Measurements from ENCODE around the gene ELMO2.
"Not testable (repeated sequence)": the region's sequence is repeated elsewhere in the genome, so short reads cannot be mapped to it uniquely, and the experiment has no call there.

Gene ELMO2

GRCh38 chr20:46406986-46407670, 713 bp upstream of the ELMO2 start:
- DNase-seq (ENCODE audit: low read depth) = no peak

DNA sequence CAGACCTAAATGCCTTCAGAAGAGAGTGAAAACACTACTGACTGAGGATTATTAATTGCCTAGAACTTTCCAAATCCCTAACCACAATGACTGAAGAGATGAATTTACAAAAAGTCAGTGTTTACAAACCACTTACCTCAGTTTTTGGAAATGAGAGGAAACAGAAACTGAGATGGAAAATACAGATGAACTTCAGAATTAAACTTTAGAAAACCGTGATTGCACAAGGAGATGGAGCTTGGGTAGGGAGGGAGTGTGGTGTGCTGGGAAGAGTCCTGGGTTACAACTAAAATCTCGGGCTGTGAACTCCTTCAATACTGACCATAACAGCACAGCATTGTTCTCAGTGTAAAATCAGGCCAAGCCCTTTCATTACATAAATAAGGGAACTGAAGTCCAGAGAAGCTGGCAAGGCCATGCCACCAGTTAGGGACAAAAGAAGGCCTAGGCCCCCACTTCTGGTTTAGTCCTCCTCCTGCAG, 4.0 kb downstream of the ELMO2 start:
- DNase-seq (ENCODE audit: low read depth) = no peak

DNA sequence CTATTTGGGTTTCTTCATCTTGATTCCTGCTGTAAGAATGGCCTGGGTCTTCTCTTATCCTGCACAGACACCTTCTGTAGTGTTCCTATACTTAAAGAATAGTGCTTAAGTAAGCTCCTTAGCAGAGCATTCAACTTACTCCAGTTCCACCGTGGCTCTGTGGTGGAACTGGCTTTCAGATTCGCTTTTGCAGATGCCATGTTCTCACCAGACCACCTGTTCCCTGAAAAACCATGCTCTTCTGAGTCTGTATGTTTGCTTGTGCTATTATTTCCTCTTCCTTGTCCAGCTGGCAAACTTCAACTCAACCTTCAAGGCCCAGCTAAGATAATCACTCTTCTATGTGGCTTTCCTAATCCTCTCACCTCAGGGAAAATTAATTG, 4.9 kb downstream of the ELMO2 start:
- no peak for DNase-seq (ENCODE audit: low read depth)

DNA sequence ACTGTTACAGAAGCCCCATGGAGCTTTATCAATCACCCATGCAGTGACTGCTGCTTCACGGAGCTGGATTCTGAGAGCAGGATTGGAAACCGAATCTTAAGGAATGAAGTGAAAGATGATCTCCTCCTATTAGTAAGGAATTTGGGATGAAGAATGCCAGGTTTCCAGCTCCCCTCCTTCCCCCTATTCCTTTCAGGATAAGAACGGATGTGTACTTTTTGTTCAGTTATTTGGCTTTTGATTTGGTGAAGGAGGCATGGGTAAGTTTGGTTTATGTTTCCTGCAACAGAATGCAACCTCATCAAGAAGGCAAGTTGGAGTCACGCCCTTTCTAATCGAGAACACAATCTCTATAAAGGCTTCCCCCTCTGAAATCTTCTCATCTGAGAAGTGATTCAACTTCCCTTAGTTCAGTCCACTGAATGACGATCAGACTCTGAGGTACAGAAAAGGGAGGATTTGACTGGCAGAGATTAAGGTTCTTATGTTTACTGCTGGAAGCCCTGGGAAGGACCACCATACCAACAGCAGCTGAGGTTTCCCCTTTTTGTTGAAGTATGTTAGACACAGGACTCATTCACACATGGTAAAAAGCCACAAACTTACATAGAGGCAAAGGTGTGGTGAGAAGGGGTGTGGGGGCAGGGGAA, 5.5 kb downstream of the ELMO2 start:
- no peak for DNase-seq (ENCODE audit: low read depth)

GRCh38 chr20:46400253-46400652, 6.2 kb downstream of the ELMO2 start:
- DNase-seq (ENCODE audit: low read depth) = no peak

DNA sequence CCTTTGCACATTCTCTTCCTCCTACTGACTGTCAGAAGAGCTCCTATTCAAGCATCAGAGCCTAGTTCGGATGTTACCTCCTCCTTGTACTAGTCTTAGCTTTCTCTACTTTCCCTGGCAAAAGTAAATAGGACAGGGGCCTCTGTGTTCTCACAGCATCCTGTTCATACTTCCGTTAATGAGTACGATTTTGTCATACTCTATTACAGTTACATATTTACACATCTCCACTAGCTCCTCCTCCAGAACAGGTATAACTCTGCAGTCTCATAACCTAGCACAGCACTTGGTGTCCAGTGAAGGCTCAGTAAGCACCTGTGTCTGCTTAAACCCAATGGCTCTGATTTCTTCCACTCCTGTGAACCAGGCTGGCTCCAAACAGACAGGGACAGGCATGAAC, 7.0 kb downstream of the ELMO2 start:
- DNase-seq (ENCODE audit: low read depth) = no peak

DNA sequence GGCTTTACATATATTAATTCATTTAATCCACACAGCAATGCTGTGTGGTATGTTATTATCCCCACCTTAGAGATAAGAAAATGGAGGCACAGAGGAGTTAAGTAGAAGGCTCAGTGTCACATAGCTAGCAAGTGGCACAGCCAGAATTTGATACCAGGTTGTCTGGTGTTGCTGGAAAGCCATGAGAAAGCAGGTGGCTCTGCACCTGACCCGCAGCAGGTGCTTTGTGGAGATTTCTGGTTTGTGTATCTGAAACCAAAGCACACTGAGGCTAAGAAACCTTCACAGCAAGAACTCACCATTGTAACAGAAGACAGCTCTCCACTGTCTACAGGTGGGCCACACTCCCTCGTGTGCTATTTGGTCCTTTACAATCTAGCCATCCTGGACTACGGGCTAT, 7.5 kb downstream of the ELMO2 start:
- DNase-seq (ENCODE audit: low read depth) = no peak

DNA sequence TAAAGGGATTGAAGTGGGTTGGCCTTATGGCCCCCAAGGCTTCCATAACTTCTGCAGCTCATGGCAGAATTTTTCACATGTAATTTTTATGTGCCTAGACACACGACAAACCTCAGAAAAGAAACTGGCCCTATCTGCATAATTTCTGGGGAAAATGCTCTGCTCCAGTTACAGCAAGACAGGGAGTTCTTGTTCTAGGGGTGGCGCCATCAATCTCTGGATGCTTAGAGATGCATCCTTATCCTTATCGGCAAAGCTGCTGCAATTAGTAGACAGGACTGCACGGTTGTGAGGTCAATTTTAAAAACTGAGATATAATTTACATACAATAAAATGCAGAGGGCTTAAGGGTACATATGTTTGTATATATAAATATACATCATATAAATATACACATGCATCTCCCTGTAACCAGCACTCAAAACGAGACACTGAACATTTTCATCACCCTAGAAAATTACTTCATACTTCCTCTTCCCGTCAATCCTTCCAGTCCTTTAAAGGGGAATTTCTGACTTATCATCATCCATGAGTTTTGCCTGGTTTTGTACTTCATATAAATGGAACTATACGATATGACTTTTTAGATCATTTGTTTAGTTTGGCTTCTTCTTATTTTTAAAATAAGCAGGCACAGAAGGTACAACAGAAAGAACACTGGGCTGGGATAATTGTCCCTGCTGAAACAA, 10.2 kb downstream of the ELMO2 start:
- DNase-seq (ENCODE audit: low read depth) = no peak

GRCh38 chr20:46394872-46395760, 11.3 kb downstream of the ELMO2 start:
- DNase-seq (ENCODE audit: low read depth) = no peak

- no peak for DNase-seq (ENCODE audit: low read depth)
These were observed 12.4 kb downstream of the ELMO2 start for GRCh38 chr20:46393967-46394366.

- no peak for DNase-seq (ENCODE audit: low read depth)
These were observed 17.5 kb downstream of the ELMO2 start for GRCh38 chr20:46388937-46389336.

- DNase-seq (ENCODE audit: low read depth) = no peak
These were observed 18.1 kb downstream of the ELMO2 start for GRCh38 chr20:46388201-46388836.

- not testable (repeated sequence) for DNase-seq (ENCODE audit: low read depth)
These were observed 19.4 kb downstream of the ELMO2 start for GRCh38 chr20:46387054-46387453.

DNA sequence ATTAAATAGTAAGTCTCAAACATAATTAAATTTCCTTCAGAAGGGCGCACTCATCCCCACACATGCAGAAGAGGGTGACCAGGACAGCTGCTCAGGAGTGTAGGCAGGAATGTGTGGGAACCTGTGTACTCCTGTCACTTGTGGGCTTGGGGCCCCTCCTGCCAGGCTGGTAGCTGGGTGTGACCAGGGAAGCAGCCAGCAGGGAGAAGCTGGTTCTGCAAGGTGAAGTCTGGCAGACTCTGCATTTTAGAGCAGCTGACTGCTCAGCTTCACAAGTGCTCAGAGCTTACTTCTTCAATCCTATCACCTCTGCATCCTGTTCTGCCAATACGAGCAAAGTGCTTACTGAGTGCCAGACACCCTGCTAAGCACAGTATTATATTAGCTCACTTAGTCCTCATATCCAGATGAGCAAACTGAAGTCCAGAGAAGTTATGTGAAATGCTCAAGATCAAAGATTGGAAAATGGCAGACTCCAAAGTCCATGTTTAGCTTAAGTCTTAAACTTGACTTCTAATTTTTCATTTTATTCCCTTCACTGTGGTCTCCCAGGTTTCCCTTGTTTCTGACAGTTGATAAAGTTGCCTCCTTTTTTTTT, 27.9 kb downstream of the ELMO2 start:
- no peak for DNase-seq (ENCODE audit: low read depth)

DNA sequence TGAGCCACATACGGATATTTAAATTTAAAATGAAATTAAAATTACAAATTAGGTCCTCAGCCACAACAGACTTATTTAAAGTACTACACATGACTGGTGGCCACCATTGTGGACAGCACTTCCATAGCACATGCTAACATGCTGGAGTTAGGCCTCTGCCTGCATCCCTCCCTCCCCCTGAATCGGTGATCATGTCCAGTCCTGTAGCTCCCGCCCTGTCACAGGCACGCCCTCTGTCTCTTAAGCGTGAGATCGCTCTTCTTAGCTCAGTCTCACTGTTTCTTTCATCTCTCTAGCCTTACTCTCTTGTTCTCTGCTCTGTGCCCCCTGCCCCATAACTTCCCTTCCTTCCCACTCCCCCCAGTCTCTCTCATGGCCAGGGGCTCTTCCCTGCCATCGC, 28.9 kb downstream of the ELMO2 start:
- no peak for DNase-seq (ENCODE audit: low read depth)

- DNase-seq (ENCODE audit: low read depth) = no peak
These were observed 30.1 kb downstream of the ELMO2 start for GRCh38 chr20:46376196-46376785.

DNA sequence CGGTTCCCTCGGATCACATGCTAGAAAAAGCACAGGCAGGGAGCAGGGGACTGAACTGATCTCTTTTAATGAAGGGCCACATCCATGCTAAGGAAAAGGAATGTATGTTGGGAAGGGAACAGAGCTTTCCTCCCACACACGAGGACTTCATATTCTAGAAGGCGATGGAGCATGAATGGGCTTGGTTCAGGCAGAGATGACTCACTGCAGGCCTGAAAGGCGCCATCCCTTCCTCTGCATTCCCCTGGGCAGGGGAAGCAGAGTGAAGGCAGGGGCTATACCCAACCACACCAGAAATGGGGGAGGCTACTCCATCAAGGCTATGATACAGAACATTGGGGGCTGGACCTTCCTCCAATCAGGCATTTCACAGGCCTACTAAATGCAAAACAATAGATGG, 30.6 kb downstream of the ELMO2 start:
- no peak for DNase-seq (ENCODE audit: low read depth)

DNA sequence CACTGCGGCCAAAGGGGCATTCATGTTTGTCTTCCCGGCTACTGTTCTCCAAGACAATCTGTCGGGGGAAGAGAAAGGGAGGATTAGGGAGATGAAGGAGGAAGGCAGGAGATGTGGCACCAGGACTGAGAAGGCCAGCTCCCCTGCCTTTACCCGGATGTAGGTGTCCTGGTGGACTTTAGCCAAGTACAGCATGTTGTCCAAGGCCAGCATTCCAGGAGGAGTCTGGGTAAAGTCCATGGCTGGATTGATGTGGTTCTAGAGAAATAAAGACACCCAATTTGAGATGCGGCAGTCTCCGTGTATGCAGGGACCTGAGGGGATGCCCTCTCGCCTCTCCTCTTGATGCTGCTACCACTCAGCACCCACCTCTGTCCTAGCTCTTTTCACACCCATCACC, 32.0 kb downstream of the ELMO2 start:
- no peak for DNase-seq (ENCODE audit: low read depth)

- DNase-seq (ENCODE audit: low read depth) = no peak
These were observed 34.8 kb downstream of the ELMO2 start for GRCh38 chr20:46371656-46372055.

DNA sequence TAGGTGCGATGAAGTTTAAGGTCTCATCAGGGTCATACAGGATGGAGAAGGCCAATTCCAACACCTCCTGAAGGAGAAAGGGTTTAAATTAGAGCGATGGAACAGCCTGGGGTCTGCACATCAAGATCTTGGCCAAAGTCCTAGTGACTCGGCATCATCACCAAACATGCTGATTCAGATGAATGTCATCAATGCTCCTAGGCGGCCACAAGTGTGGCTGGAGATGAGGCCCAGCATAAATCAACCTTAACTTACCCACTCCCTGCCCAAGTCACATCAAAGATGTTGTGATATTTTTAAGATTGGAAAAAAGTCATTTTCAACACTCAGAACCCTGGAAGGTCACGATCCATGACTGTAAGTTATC, 37.5 kb downstream of the ELMO2 start:
- DNase-seq (ENCODE audit: low read depth) = no peak
